ENCODE data around the gene PLCB4.
"Not testable (repeated sequence)": the region's sequence is repeated elsewhere in the genome, so short reads cannot be mapped to it uniquely, and the experiment has no call there.

The PLCB4 gene

GRCh38 chr20:9149796-9150195, 80.9 kb downstream of the PLCB4 start:
- no peak for TF ChIP-seq CTCF (IDR thresholded peaks at IDR 0.05; ENCODE audit: insufficient read depth, low read depth, low read length, missing control alignments)
- DNase-seq (ENCODE audit: low read depth) = no peak
- no peak overlapping the region for H3K4me3 ChIP-seq (ENCODE audit: low read length)

GRCh38 chr20:9150679-9151078, 81.8 kb downstream of the PLCB4 start:
- DNase-seq (ENCODE audit: low read depth) = no peak
- no peak overlapping the region for H3K4me3 ChIP-seq (ENCODE audit: low read length)
- TF ChIP-seq CTCF (IDR thresholded peaks at IDR 0.05; ENCODE audit: insufficient read depth, low read depth, low read length, missing control alignments) = no peak

GRCh38 chr20:9152139-9152538, 83.3 kb downstream of the PLCB4 start:
- H3K4me3 ChIP-seq (ENCODE audit: low read length); DNase-seq (ENCODE audit: low read depth): not testable (repeated sequence)

GRCh38 chr20:9154464-9155024, 85.7 kb downstream of the PLCB4 start:
- DNase-seq (ENCODE audit: low read depth) = no peak
- no peak overlapping the region for H3K4me3 ChIP-seq (ENCODE audit: low read length)
- no peak for TF ChIP-seq CTCF (IDR thresholded peaks at IDR 0.05; ENCODE audit: insufficient read depth, low read depth, low read length, missing control alignments)

GRCh38 chr20:9156529-9157280, 87.8 kb downstream of the PLCB4 start:
- TF ChIP-seq CTCF (IDR thresholded peaks at IDR 0.05; ENCODE audit: insufficient read depth, low read depth, low read length, missing control alignments) = no peak
- H3K4me3 ChIP-seq (ENCODE audit: low read length) = no peak overlapping the region
- no peak for DNase-seq (ENCODE audit: low read depth)

GRCh38 chr20:9160331-9160730, 91.4 kb downstream of the PLCB4 start:
- TF ChIP-seq CTCF (IDR thresholded peaks at IDR 0.05; ENCODE audit: insufficient read depth, low read depth, low read length, missing control alignments) = no peak
- no peak for DNase-seq (ENCODE audit: low read depth)
- H3K4me3 ChIP-seq (ENCODE audit: low read length) = no peak overlapping the region

- no peak for DNase-seq (ENCODE audit: low read depth)
- no peak overlapping the region for H3K4me3 ChIP-seq (ENCODE audit: low read length)
- TF ChIP-seq CTCF (IDR thresholded peaks at IDR 0.05; ENCODE audit: insufficient read depth, low read depth, low read length, missing control alignments) = no peak
Observed at GRCh38 chr20:9160757-9161156, 91.9 kb downstream of the PLCB4 start.
